NCI-H2227 (cell line): ENCODE data around the gene TMEM109.

Experiments used
- DNase-seq: peaks from one replicate; lab custom pipeline; 2025; ENCODE audit not compliant: unreplicated experiment; lab: John Stamatoyannopoulos, UW

TMEM109 gene

GRCh38 chr11:60964801-60965200 is 50.8 kb downstream of the TMEM109 start:
- DNase-seq, result no peak

DNA sequence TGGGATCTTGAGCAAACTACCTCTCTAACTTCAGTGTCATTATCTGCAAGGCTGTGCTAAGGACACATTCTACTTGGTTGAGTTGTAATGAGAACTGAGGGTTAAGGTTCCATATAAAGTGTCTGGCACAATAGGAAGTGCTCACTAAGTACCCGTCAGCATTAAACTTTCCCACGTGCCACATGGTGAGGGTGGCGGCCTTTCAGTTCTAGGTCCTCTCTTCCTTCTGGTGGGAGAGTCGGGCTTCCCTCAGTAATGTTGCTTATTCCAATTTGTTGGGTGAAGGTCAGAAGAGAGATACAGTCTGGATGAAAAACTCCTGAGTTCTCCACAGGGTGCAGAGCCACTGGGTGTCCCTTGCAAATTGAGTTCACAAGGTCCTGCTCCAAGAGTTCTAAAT is 52.9 kb downstream of the TMEM109 start:
- DNase-seq, result no peak

DNA sequence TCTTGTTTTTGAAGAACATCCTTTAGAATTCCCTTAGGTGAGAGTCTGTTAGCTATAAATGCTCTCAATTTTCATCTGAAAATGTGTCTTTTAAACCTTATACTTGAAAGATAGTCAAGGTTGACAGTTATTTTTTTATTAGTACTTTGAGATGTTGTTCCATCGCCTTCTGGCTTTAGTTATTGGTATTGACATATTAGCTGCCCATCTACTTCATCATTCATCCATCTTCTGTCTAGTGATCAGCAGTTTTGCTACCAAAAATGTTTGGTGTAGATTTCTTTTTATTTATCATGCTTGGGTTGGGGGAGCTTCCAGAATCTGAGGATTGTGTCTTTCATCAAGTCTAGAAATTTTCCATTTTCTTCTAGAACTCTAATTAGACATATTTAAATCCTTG is 54.3 kb downstream of the TMEM109 start:
- no peak for DNase-seq

- peak; percentile 19 for DNase-seq
Observed at GRCh38 chr11:60970369-60970774, 56.4 kb downstream of the TMEM109 start.

DNA sequence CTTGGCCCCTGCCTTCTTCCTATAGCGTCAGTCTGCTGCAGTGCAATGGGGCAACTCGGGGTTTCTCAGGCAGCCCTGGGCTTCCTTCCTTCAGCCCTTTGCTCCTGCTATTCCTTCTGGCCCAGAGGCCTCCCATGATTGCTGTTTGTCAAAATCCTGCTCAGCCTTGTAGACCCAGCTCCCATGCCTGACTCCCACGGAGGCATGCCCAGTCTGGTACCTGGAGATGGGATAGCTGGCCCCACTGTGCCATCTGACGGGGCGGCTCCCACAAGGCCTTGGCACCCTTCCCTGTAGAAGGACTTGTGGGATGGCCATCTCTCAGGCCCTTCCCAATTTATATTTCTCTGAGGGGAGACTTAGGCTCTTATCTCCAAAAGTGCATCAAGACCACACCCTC is 56.9 kb downstream of the TMEM109 start:
- no peak for DNase-seq

DNA sequence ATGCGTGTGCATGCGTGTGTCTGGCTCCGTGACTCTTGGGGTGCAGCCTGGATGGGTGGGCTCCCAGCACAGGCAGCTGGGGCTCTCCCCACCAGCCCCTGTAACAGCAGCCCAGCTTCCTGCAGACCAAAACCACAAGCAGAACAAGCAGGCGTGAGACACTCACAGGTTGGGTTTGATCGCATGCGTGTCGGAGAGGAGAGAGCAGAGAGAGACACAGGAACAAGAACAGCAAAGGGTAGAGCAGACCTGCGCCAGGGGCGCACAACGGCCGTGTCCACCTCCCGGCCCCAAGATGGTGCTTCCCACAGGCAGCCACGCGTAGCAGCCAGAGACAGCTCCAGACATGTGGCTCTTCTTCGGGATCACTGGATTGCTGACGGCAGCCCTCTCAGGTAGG is 57.6 kb downstream of the TMEM109 start, which contains the start of gene CD6:
Gene CD6 (plus strand): TSS at position 161 of the 400 bp plus-strand sequence. CDS start 186 bp downstream, at position 347.
- DNase-seq, result no peak

- DNase-seq, result no peak
Observed at GRCh38 chr11:60972182-60973030, 58.4 kb downstream of the TMEM109 start.
